Right lobe of liver (tissue), 6 donors: ENCODE measurements around the gene PAM16. TPM values are rescaled to one million over a fixed set of nuclear protein-coding genes. Genes with fewer than 3 reads are reported as not detected.

ENCODE experiments used
- ATAC-seq, 4 donors: fragments of 200-7000 bp; cut with Tn5 transposase; one replicate each; pipeline ENCODE4 v1.9.1; 2020; ENCODE audit warnings: mild to moderate bottlenecking in 4 of 4, moderate library complexity in 4 of 4
- DNase-seq, 3 donors: peaks; one replicate each; pipeline ENCODE4 v3.0.0-alpha.2; 2020
- H3K27ac ChIP-seq, 3 donors: fragments of 200-600 bp; one replicate each; pipeline ENCODE4 v1.8.0; 2022
- H3K27me3 ChIP-seq, 2 donors: fragments of 200-600 bp; one replicate each; pipeline ENCODE4 v1.8.0; 2022
- H3K36me3 ChIP-seq, 4 donors: fragments of 200-600 bp; sonication (generic) in 1 of 4; one replicate each; pipeline versions ENCODE4 v1.5.1 to v1.8.0; 2017 to 2022; ENCODE audit warnings: control low read depth in 1 of 4
- H3K4me1 ChIP-seq, 4 donors: fragments of 200-600 bp; sonication (generic) in 1 of 4; one replicate each; pipeline versions ENCODE4 v1.5.1 to v1.8.0; 2017 to 2022; ENCODE audit warnings: control low read depth in 1 of 4
- H3K4me3 ChIP-seq, 3 donors: fragments of 200-600 bp; one replicate each; pipeline ENCODE4 v1.8.0; 2022
- H3K9me3 ChIP-seq, 4 donors: fragments of 200-600 bp; sonication (generic) in 1 of 4; one replicate each; pipeline versions ENCODE4 v1.5.1 to v1.8.0; 2017 to 2022; ENCODE audit warnings: control low read depth in 1 of 4
- POLR2A ChIP-seq: fragments of 450-650 bp; IDR thresholded peaks from one replicate; pipeline ENCODE4 v1.6.1; 2017; ENCODE audit warnings: antibody characterized with exemption, mild to moderate bottlenecking
- WGBS: methylation state at CpG from one replicate; pipeline ENCODE4 v1.1.6; 2018; ENCODE audit warnings: low coverage, low lambda C conversion rate; ENCODE audit not compliant: insufficient coverage; ENCODE audit errors: missing lambda C conversion rate; 5-methylcytosine and 5-hydroxymethylcytosine counted together
- intact Hi-C, 2 donors: fragments of 100-400 bp; cut with DNase I; formaldehyde crosslinking; loops; one replicate each; pipeline versions ENCODE4 v1.11.2 to v1.14.1; 2022
- total RNA-seq, 6 experiments: library from RNA; depleted of rRNA in 2 of 6; stranded (reverse); fragments of >200 nt in 2 of 6; fragmentation: NEBNext Ultra II Directional in 3 of 6; extraction: Animal tissue kit (Norgen Biotek cat#: 25700) in 3 of 6; gene quantifications; one replicate each; pipeline versions ENCODE4 v1.1.0 to v1.2.4, GENCODE V29; 2016 to 2023
- TF ChIP-seq, protein P1 (sequence below), 4 donors: fragments of 200-600 bp in 3 of 4; fragments of 450-650 bp in 1 of 4; IDR thresholded peaks; one replicate each; pipeline versions ENCODE4 v1.5.1 to v1.8.0; 2016 to 2022; ENCODE audit warnings: antibody characterized with exemption in 4 of 4, mild to moderate bottlenecking in 2 of 4
- donor health status: DM: no; HTN: yes; CAD: no.
- donor health status: DM: no; HTN: no; CAD: no.
- donor health status: DM: no; HTN: no; CAD: no.
- donor health status: DM: no; HTN: yes; CAD: no.
- donor health status: DM: no; HTN: yes; CAD: no.

Gene PAM16
- total RNA-seq, 6 experiments from 2014 or later = 27.9 to 45.9 (median 32.8) TPM

DNA sequence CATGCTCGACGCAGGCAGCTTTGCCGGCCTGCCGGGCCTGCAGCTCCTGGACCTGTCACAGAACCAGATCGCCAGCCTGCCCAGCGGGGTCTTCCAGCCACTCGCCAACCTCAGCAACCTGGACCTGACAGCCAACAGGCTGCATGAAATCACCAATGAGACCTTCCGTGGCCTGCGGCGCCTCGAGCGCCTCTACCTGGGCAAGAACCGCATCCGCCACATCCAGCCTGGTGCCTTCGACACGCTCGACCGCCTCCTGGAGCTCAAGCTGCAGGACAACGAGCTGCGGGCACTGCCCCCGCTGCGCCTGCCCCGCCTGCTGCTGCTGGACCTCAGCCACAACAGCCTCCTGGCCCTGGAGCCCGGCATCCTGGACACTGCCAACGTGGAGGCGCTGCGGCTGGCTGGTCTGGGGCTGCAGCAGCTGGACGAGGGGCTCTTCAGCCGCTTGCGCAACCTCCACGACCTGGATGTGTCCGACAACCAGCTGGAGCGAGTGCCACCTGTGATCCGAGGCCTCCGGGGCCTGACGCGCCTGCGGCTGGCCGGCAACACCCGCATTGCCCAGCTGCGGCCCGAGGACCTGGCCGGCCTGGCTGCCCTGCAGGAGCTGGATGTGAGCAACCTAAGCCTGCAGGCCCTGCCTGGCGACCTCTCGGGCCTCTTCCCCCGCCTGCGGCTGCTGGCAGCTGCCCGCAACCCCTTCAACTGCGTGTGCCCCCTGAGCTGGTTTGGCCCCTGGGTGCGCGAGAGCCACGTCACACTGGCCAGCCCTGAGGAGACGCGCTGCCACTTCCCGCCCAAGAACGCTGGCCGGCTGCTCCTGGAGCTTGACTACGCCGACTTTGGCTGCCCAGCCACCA lies 30.2 kb upstream of the PAM16 start:
- ATAC-seq = peak in 1 of 4 donors; percentile 55
- no peaks in the 10 kb centered on the region for H3K27me3 ChIP-seq
- H3K9me3 ChIP-seq = no peaks in the 10 kb centered on the region
- H3K27ac ChIP-seq = no peak overlapping the region
- DNase-seq = peak in 2 of 3 donors; percentile 34 to 79
- intact Hi-C loops = no loop called here
- TF ChIP-seq, protein P1, sequence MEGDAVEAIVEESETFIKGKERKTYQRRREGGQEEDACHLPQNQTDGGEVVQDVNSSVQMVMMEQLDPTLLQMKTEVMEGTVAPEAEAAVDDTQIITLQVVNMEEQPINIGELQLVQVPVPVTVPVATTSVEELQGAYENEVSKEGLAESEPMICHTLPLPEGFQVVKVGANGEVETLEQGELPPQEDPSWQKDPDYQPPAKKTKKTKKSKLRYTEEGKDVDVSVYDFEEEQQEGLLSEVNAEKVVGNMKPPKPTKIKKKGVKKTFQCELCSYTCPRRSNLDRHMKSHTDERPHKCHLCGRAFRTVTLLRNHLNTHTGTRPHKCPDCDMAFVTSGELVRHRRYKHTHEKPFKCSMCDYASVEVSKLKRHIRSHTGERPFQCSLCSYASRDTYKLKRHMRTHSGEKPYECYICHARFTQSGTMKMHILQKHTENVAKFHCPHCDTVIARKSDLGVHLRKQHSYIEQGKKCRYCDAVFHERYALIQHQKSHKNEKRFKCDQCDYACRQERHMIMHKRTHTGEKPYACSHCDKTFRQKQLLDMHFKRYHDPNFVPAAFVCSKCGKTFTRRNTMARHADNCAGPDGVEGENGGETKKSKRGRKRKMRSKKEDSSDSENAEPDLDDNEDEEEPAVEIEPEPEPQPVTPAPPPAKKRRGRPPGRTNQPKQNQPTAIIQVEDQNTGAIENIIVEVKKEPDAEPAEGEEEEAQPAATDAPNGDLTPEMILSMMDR (IDR thresholded peaks at IDR 0.05) = no peak
- TF ChIP-seq POLR2A = no peak
- peaks cover 0 to 26% (median 9%) of the 10 kb centered on the region in 4 donors for H3K36me3 ChIP-seq
- H3K4me3 ChIP-seq = no peak overlapping the region
- peaks cover 0 to 48% (median 11%) of the 10 kb centered on the region in 4 donors for H3K4me1 ChIP-seq
- WGBS = no CpG with 5 or more reads among the region's 59 CpGs

DNA sequence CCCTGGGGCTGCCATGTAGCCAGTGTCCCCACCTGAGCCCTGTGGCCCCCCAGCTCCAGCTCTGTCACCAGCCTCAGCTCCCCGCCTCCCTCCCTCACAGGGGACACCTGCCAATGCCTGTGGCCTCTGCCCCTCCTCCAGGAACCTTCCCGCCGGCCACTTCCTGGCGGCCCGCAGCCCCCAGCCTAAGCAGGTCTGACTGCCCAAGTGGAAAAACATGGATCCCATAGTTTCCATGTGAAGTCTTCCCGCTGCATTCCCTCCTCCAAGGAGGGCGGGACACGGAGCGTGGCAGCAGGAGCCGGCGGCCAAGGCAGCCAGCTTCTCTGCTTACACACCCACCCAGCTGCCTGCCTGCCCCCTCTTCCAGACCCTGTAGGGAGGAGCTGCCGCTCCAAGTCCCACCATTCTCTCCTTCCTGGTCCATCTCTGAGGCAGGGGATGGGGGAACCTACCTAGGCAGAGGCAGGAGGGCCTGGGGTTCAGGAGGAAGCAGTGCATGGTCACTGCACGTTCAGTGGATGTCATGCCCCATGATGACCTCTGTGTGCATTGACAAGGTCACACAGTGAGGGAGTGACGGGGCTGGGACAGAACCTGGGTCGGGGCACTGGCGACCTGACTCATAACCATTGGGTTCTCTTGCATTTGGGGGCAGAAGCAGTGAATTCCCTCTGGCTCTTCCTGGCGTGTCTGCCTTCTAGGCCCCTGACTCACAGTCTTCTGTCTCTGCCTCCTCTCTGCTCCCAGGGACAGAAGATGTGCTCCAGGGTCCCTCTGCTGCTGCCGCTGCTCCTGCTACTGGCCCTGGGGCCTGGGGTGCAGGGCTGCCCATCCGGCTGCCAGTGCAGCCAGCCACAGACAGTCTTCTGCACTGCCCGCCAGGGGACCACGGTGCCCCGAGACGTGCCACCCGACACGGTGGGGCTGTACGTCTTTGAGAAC lies 29.3 kb upstream of the PAM16 start:
- H3K27me3 ChIP-seq = no peaks in the 10 kb centered on the region
- no peak overlapping the region for H3K27ac ChIP-seq
- ATAC-seq = no peak
- TF ChIP-seq POLR2A = no peak
- TF ChIP-seq, protein P1 (IDR thresholded peaks at IDR 0.05) = no peak
- no peaks in the 10 kb centered on the region for H3K9me3 ChIP-seq
- intact Hi-C loops = no loop called here
- WGBS = 93% methylated on average over 3 of the region's 26 CpGs
- peaks cover 0 to 26% (median 9%) of the 10 kb centered on the region in 4 donors for H3K36me3 ChIP-seq
- DNase-seq = no peak
- no peak overlapping the region for H3K4me3 ChIP-seq
- H3K4me1 ChIP-seq = peaks cover 0 to 57% (median 15%) of the 10 kb centered on the region in 4 donors

DNA sequence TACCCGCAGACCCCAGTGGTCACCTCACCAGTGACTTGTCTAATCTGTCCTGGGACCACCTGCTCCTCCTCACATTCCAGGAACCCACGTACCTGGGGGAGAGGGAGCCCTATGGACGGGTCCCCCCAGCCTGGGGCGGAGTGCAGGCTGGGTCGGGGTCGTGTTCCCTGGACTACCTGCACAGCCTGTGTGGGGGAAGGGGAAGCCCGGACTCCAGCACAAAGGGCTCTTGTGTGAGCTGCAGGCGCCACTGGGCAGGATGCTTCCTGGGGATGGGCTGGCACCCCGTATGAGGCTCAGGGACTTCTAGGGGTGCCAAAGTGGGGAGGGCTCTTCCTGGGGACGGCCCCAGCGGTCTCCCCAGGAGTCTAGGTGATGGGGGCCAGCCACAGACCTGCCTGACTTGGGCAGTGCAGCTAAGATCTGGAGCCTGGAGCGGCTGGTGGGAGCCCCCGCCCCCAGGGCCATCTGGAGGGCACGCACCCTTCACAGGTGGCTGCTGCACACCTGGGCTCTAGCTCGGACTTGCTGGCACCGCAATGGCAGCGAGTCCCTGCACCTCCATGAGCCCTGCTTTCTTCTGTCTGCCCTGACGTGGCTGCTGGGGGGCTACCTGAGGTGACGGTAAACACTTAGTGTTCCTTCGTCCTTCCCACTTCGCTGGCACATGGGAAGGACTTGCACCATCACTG lies 28.0 kb upstream of the PAM16 start:
- H3K4me1 ChIP-seq = peaks cover 0 to 69% (median 23%) of the 10 kb centered on the region in 4 donors
- TF ChIP-seq POLR2A = no peak
- TF ChIP-seq, protein P1 (IDR thresholded peaks at IDR 0.05) = no peak
- no peak for DNase-seq
- no peak overlapping the region for H3K4me3 ChIP-seq
- WGBS = no CpG with 5 or more reads among the region's 21 CpGs
- intact Hi-C loops = no loop called here
- no peak overlapping the region for H3K27ac ChIP-seq
- no peaks in the 10 kb centered on the region for H3K9me3 ChIP-seq
- no peak for ATAC-seq
- peaks cover 0 to 26% (median 9%) of the 10 kb centered on the region in 4 donors for H3K36me3 ChIP-seq
- H3K27me3 ChIP-seq = no peaks in the 10 kb centered on the region

DNA sequence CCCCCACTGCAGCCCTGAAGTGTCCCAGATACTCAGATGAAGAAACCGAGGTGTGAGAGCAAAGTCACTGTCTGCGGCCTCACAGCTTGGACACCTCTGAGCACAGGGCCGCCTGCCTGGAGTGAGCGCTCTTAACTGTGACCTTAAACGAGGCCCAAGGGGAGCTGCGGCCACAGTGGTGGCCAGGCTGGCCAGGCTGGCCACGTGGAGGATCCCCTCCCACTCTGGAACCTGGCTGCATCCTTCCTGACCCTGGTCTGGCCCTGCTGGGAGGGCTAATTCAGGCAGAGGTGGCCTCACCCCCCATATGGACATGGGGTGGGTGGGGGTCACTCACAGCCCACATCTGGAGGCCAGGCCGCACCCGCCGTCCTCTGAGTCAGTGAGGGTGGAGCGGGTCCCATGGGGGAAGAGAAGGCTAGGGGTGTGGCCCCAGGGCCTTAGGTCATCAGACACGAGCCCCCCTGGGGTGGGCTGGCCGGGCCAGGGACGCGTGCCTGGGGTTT lies 27.1 kb upstream of the PAM16 start:
- peaks cover 0 to 23% (median 9%) of the 10 kb centered on the region in 4 donors for H3K36me3 ChIP-seq
- no peak for TF ChIP-seq POLR2A
- TF ChIP-seq, protein P1 (IDR thresholded peaks at IDR 0.05) = no peak
- no peaks in the 10 kb centered on the region for H3K9me3 ChIP-seq
- ATAC-seq (no peak), DNase-seq (no peak)
- no peaks in the 10 kb centered on the region for H3K27me3 ChIP-seq
- H3K27ac ChIP-seq = peak overlapping the region in 1 of 3 donors; percentile 29
- peaks cover 0 to 78% (median 23%) of the 10 kb centered on the region in 4 donors for H3K4me1 ChIP-seq
- WGBS = 83% methylated on average over 8 of the region's 15 CpGs
- intact Hi-C loops = no loop called here
- H3K4me3 ChIP-seq = no peak overlapping the region
